AG09309 (cell line): ENCODE measurements around the gene NRDE2.

Experiments used
- DNase-seq: peaks from one replicate; pipeline ENCODE4 v3.0.0-alpha.2; 2010; ENCODE audit warnings: low read depth
- H3K4me3 ChIP-seq: 2 replicates; pipeline ENCODE4 v1.5.1; 2011; ENCODE audit warnings: mild to moderate bottlenecking, low read depth, low read length, moderate library complexity; ENCODE audit not compliant: control insufficient read depth
- TF ChIP-seq, protein P1 (sequence below): IDR thresholded peaks from 2 replicates; pipeline ENCODE4 v1.5.1; 2011; ENCODE audit warnings: mild to moderate bottlenecking, low read depth, low read length, inconsistent platforms; ENCODE audit not compliant: insufficient read depth, control insufficient read depth; ENCODE audit errors: missing control alignments

The NRDE2 gene

DNA sequence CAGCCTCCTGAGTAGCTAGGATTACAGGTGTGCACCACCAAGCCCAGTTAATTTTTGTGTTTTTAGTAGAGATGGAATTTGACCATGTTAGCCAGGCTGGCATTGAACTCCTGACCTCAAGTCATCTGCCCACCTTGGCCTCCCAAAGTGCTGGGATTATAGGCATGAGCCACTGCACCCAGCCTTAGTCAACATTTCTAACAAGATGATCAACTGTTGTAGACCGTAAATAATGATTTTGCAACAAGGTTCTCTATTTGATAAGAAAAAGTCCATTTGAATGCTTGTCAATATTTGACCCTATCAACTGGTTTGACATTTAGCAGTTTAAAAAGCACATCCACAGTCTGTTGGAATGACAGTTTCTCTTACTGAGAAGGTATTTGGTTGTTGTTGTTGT is 25.2 kb upstream of the NRDE2 start:
- no peak overlapping the region for H3K4me3 ChIP-seq
- no peak for DNase-seq
- TF ChIP-seq, protein P1, sequence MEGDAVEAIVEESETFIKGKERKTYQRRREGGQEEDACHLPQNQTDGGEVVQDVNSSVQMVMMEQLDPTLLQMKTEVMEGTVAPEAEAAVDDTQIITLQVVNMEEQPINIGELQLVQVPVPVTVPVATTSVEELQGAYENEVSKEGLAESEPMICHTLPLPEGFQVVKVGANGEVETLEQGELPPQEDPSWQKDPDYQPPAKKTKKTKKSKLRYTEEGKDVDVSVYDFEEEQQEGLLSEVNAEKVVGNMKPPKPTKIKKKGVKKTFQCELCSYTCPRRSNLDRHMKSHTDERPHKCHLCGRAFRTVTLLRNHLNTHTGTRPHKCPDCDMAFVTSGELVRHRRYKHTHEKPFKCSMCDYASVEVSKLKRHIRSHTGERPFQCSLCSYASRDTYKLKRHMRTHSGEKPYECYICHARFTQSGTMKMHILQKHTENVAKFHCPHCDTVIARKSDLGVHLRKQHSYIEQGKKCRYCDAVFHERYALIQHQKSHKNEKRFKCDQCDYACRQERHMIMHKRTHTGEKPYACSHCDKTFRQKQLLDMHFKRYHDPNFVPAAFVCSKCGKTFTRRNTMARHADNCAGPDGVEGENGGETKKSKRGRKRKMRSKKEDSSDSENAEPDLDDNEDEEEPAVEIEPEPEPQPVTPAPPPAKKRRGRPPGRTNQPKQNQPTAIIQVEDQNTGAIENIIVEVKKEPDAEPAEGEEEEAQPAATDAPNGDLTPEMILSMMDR: no peak

DNA sequence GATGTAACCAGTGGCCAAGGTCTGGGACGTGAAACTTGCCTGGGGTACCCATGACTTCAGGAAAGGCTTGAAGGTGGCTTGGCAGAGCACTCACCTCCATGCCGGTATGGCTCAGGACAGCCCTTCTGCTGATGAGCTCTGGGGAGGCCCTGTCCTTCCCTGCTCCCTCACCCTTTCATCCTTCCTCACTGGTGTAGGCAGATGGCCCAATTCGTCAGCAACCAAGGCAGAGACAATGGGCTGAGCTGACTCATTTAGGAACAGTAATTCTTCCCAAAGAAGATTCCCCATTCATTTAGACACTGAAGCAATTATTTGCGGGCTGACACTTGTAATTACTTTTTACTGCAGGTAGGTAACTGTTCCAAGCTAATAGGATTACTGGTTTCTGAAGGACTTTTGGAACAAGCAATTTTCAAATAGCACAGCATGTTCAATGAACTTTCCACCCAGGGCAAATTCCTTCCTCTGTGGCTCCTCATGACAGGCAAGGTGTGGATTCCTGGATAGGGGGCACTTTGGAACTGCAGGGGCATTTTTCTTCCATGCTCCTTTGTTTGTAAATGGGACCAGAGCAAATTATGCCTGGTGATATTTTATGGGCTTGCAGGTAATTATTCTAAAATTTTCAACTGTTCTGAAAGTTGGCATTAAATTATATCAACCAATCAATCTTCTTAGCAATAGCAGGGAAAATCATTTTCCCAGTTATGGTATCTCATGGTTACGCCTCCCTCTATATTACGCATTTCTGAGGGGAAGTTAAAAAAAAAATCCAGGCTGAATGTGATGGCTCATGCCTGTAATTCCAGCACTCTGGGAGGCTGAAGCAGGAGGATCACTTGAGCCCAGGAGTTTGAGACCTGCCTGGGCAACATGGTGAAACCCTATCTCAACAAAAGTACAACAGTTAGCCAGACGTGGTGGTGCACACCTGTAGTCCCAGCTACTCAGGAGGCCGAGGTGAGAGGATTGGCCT is 24.1 kb upstream of the NRDE2 start:
- DNase-seq: no peak
- no peak overlapping the region for H3K4me3 ChIP-seq
- TF ChIP-seq, protein P1: no peak

DNA sequence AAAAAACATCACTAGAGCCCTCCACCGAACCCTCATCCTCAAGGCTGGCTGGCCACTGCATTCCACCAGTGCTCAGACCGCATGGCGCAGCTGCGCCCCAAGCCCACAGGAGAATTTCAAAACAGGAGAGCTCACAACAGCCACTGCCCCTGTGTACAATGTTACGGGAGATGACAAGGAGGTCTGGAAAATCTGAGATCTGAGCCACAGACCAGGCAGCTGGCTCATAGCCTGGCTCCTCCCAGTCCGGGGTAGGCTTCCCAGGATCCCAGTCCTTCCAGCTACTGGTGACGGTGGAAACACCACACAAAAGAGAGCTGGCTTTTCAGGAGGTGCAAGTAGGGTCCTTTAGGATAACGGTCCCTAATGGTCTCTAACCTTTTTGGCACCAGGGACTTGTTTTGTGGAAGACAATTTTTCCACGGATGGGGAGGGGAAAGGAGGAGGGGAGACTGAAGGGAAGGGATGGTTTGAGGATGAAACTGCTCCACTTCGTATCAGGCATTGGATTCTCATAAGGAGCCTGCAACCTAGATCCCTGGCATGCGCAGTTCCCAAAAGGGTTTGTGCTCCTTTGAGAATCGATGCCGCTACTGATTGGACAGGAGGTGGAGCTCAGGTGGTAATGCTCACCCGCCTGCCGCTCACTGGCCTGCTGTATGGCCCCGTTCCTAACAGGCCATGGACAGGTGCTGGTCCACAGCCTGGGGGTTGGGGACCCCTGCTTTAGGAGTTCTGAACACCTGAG is 23.0 kb upstream of the NRDE2 start:
- DNase-seq: no peak
- TF ChIP-seq, protein P1: no peak
- no peak overlapping the region for H3K4me3 ChIP-seq

DNA sequence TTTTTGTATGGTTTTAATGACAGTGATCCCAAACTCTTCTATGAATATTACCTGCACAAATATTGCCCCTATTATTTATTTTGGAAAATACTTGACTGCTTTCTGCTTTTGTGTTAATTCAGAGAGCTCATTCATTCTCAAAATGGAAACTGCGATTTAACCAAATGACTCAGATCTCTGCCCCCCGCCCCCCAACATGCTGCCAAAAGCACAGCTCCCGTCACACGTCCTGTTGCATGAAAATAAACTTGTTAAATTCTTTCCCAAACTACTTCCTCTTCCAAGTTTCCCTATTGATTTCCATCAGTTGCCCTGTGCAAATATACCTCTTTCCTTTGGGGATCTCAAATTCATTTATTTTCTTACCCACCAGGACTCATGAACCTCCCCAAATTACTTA is 18.0 kb upstream of the NRDE2 start:
- TF ChIP-seq, protein P1: no peak
- no peak for DNase-seq
- no peak overlapping the region for H3K4me3 ChIP-seq

DNA sequence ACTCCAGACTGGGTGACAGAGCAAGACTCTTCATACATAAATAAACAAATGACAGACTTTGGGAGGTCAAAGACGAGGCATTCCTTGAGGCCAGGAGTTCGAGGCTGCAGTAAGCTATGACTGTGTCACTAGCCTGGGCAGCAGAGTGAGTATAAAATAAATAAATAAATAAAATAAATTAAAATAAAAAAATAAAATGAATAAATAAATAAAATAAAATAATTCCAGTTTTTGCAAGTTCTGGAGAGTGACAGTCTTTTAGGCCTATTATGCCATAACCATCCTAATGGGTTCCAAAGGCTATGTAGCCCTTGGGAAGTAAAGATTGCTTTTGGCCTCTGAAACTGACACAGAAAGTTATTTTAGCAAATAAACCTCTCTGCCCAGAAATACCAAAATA is 16.5 kb upstream of the NRDE2 start:
- H3K4me3 ChIP-seq: no peak overlapping the region
- DNase-seq: no peak
- TF ChIP-seq, protein P1: no peak

DNA sequence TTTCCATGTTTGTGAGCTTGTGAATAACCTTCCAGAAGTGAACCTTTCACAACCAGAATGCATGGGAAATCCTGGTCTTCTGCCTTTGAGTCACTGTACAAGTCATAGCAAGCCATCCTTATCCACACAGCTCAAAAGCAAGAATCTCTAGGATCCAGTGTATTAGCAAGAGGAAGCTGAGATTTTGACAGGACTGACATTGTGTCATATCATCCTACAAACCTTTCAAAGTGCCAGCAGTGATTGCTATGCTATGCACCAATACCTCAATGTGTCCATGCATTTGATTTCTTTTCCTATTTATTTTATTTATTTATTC is 13.5 kb upstream of the NRDE2 start:
- no peak overlapping the region for H3K4me3 ChIP-seq
- no peak for DNase-seq
- TF ChIP-seq, protein P1: no peak
